Neutrophil (primary cell): ENCODE data around the gene ITPRIP.

Source experiments
- H3K27ac ChIP-seq: fragments of 200-600 bp; sonication (generic); 2 replicates; pipeline ENCODE4 v1.5.1; 2016; ENCODE audit warnings: mild to moderate bottlenecking, moderate library complexity
- H3K27me3 ChIP-seq: fragments of 200-600 bp; sonication (generic); 2 replicates; pipeline ENCODE4 v1.6.0; 2016; ENCODE audit warnings: mild to moderate bottlenecking
- H3K36me3 ChIP-seq: fragments of 200-600 bp; sonication (generic); 2 replicates; pipeline ENCODE4 v1.5.1; 2017
- H3K4me1 ChIP-seq, 2 experiments: fragments of 200-600 bp in 1 of 2; sonication (generic) in 1 of 2; 1 replicate in 1 of 2; 2 replicates in 1 of 2; pipeline versions ENCODE4 v1.5.1 to v1.6.1; 2013 to 2016; ENCODE audit warnings: low read depth in 1 of 2, low read length in 1 of 2, mild to moderate bottlenecking in 1 of 2, moderate library complexity in 1 of 2; ENCODE audit not compliant: control insufficient read depth in 1 of 2, insufficient read depth in 1 of 2
- H3K4me3 ChIP-seq, 2 experiments: fragments of 200-600 bp in 1 of 2; sonication (generic) in 1 of 2; 1 replicate in 1 of 2; 2 replicates in 1 of 2; pipeline ENCODE4 v1.5.1; 2013 to 2016; ENCODE audit warnings: low read depth in 1 of 2, low read length in 1 of 2, mild to moderate bottlenecking in 1 of 2, moderate library complexity in 1 of 2
- H3K9me3 ChIP-seq: fragments of 200-600 bp; sonication (generic); 2 replicates; pipeline ENCODE4 v1.5.1; 2016
- CTCF ChIP-seq: fragments of 200-600 bp; sonication (generic); IDR thresholded peaks from 2 replicates; pipeline ENCODE4 v1.5.1; 2016; ENCODE audit warnings: antibody characterized with exemption

ITPRIP gene

DNA sequence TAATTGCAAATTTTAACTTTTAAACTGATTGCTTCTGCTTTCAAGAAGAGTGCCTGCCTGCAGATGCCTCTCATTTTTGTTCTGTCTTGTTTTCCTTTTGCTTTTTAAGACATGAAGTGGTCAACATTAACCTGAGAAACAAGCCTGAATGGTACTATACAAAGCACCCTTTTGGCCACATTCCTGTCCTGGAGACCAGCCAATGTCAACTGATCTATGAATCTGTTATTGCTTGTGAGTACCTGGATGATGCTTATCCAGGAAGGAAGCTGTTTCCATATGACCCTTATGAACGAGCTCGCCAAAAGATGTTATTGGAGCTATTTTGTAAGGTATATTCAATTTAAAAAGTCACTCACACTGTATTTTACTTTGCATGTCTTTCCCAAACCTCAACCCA lies 60.5 kb downstream of the ITPRIP start:
- Histone ChIP-seq H3K36me3 (no peaks in the 10 kb centered on the region), H3K27me3 (peaks cover 22% of the 10 kb centered on the region), H3K9me3 (no peaks in the 10 kb centered on the region), H3K4me3 (no peak overlapping the region), H3K4me1 (peaks cover 8 to 14% of the 10 kb centered on the region in 2 experiments), H3K27ac (no peak overlapping the region)
- no peak for TF ChIP-seq CTCF

GRCh38 chr10:104276192-104276591 lies 62.1 kb downstream of the ITPRIP start:
- H3K27ac ChIP-seq = no peak overlapping the region
- no peak for TF ChIP-seq CTCF
- H3K36me3 ChIP-seq = no peaks in the 10 kb centered on the region
- peaks cover 22% of the 10 kb centered on the region for H3K27me3 ChIP-seq
- no peak overlapping the region for H3K4me3 ChIP-seq
- H3K9me3 ChIP-seq = no peaks in the 10 kb centered on the region
- H3K4me1 ChIP-seq = peaks cover 8 to 14% of the 10 kb centered on the region in 2 experiments

- H3K4me3 ChIP-seq = peak overlapping the region in 1 of 2 experiments; percentile 35
- H3K4me1 ChIP-seq = peaks cover 8 to 14% of the 10 kb centered on the region in 2 experiments
- no peaks in the 10 kb centered on the region for H3K9me3 ChIP-seq
- TF ChIP-seq CTCF = peak; percentile 80
- peaks cover 22% of the 10 kb centered on the region for H3K27me3 ChIP-seq
- no peaks in the 10 kb centered on the region for H3K36me3 ChIP-seq
- no peak overlapping the region for H3K27ac ChIP-seq
Observed at GRCh38 chr10:104274762-104275721, 63.2 kb downstream of the ITPRIP start.

GRCh38 chr10:104273899-104274575 lies 64.2 kb downstream of the ITPRIP start:
- Histone ChIP-seq H3K27me3 (peaks cover 22% of the 10 kb centered on the region), H3K36me3 (no peaks in the 10 kb centered on the region), H3K4me3 (no peak overlapping the region), H3K27ac (no peak overlapping the region), H3K9me3 (no peaks in the 10 kb centered on the region), H3K4me1 (peaks cover 14 to 15% of the 10 kb centered on the region in 2 experiments)
- no peak for TF ChIP-seq CTCF

DNA sequence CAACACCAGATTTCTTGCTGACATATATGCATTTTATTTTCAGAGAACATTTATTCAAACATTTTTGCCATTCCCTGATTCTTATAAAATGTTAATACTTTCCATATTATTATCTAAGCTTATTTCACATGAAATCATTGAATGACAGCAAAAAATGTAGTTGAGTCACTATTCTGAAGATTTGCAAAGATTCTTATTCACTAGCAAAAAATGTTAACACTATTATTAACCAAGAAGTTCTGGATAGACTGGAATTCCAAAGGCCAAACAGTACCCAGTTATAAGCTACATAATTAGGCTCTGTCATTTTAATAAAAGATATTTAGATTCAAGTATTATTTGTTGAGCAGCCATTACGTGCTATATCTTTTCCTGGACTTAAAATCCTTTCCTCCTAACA lies 65.0 kb downstream of the ITPRIP start:
- Histone ChIP-seq H3K9me3 (no peaks in the 10 kb centered on the region), H3K4me3 (no peak overlapping the region), H3K27ac (no peak overlapping the region), H3K27me3 (peaks cover 22% of the 10 kb centered on the region), H3K36me3 (no peaks in the 10 kb centered on the region), H3K4me1 (peaks cover 16 to 17% of the 10 kb centered on the region in 2 experiments)
- no peak for TF ChIP-seq CTCF
